HG02798 (cell line): ENCODE measurements around the gene TRPV2.
"Not testable (repeated sequence)": the region's sequence is repeated elsewhere in the genome, so short reads cannot be mapped to it uniquely, and the experiment has no call there.

Source experiments
- ATAC-seq: cut with Tn5 transposase; IDR thresholded peaks from one replicate; pipeline ENCODE4 v1.9.1; 2021; ENCODE audit warnings: mild to moderate bottlenecking; ENCODE audit not compliant: unreplicated experiment, poor library complexity

TRPV2 gene, protein sequence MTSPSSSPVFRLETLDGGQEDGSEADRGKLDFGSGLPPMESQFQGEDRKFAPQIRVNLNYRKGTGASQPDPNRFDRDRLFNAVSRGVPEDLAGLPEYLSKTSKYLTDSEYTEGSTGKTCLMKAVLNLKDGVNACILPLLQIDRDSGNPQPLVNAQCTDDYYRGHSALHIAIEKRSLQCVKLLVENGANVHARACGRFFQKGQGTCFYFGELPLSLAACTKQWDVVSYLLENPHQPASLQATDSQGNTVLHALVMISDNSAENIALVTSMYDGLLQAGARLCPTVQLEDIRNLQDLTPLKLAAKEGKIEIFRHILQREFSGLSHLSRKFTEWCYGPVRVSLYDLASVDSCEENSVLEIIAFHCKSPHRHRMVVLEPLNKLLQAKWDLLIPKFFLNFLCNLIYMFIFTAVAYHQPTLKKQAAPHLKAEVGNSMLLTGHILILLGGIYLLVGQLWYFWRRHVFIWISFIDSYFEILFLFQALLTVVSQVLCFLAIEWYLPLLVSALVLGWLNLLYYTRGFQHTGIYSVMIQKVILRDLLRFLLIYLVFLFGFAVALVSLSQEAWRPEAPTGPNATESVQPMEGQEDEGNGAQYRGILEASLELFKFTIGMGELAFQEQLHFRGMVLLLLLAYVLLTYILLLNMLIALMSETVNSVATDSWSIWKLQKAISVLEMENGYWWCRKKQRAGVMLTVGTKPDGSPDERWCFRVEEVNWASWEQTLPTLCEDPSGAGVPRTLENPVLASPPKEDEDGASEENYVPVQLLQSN

GRCh38 chr17:16415031-16415924 lies at the start of gene TRPV2:
Gene TRPV2 (plus strand): TSS chr17:16415571. CDS start chr17:16417669, 2,098 bp downstream.
- peak; percentile 54 for ATAC-seq

GRCh38 chr17:16371742-16372141 lies 43.6 kb upstream of the TRPV2 start:
- no peak for ATAC-seq

DNA sequence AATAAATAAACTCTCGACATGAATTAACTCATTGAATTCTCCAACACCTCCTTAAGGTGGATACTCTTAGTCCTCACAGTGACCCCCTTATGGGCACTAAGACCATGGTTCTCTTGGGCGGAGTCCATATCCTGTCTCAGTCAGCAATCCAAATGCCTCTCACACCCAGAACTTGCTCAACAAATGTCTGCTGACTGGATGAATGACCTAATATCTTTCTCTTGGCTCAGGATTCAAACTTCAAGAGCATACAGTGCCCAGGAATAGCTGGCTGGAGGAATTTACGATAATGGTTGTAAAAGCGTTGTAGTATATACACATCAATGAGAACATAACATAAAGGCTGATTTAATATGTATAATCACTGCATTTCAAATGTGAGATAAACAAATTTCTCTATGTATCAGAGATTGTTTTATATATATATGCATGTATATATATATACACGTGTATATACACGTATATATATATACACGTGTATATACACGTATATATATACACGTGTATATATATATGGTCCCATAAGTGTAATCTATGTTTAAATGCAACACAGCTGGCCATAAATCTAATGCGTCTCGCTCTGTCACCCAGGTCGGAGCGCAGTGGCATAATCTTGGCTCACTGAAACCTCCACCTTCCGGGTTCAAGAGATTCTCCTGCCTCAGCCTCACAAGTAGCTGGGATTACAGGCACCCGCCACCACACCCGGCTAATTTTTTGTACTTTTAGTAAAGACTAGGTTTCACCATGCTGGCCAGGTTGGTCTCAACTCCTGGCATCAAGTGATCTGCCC lies 41.0 kb upstream of the TRPV2 start:
- ATAC-seq, result no peak

DNA sequence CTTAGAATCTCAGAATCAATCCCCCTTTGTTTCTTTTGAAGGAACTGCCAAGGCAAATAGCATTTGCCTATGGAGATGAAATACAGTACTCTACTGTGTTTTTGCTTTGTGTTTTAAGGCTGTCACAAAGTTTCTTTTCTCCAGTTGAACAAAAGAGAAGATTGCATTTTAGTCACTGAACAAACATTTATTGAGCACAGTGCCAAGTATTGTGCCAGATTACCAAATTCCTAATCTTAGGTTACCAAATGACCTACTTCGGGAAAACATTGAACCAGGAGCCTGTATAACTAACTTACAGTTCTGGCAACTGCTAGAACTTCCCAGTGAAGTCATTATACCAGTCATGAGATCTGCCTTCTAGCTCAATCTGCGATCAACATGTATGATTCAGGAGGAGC lies 37.4 kb upstream of the TRPV2 start:
- ATAC-seq, result no peak

DNA sequence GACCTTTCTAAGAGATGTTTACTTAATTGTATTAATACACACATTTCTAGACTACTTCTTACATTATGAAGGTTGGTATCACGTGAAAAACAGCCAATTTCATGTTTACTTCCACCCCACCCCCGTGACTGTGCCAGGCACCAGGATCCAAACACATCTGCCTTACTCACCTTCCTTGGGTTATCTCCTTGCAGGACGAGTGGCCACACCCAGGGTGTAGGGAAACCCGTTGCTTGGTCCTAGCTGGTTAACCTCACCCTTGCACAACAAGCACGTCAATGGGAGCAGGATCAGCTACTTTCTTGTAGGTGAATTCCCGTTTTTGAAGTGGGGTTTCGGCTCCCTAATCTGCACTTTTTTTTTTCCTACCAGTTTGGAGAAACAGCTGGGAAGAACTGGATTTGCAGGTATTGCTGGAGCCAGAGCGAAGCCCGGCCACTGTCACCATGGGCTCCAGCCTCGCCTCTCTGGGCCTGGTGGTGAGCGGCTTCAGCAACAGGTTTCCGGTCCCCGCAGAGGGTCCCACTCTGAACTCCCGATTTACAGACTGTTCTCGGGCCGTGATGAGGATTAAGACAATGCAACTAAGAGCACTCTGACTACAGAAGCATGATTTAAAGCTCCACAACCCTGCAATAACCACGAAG lies 36.6 kb upstream of the TRPV2 start:
- ATAC-seq, result no peak

DNA sequence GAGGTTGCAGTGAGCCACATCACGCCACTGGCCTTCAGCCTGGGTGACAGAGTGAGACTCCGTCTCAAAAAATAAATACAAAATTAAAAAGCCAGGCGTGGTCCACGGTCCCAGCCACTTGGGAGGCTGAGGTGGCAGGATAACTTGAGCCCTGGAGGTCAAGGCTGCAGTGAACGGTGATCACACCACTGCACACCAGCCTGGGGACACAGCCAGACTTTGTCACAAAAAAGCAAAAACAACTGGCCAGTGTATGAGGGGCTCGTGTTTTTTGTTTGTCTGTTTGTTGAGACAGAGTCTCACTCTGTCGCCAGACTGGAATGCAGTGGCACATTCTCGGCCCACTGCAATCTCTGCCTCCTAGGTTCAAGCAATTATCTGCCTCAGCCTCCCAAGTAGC lies 35.7 kb upstream of the TRPV2 start:
- ATAC-seq, result no peak

DNA sequence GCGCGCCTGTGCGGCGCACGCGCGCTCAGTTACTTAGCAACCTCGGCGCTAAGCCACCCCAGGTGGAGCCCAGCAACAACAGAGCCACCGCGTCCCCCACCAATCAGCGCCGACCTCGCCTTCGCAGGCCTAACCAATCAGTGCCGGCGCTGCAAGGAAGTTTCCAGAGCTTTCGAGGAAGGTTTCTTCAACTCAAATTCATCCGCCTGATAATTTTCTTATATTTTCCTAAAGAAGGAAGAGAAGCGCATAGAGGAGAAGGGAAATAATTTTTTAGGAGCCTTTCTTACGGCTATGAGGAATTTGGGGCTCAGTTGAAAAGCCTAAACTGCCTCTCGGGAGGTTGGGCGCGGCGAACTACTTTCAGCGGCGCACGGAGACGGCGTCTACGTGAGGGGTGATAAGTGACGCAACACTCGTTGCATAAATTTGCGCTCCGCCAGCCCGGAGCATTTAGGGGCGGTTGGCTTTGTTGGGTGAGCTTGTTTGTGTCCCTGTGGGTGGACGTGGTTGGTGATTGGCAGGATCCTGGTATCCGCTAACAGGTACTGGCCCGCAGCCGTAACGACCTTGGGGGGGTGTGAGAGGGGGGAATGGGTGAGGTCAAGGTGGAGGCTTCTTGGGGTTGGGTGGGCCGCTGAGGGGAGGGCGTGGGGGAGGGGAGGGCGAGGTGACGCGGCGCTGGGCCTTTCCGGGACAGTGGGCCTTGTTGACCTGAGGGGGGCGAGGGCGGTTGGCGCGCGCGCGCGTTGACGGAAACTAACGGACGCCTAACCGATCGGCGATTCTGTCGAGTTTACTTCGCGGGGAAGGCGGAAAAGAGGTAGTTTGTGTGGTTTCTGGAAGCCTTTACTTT lies 34.5 kb upstream of the TRPV2 start, which contains the start of gene UBB:
UBB (plus strand) TSS at position 452 of the 856 bp plus-strand sequence. CDS start 817 bp downstream, outside the sequence.
- ATAC-seq, result peak; percentile 92

DNA sequence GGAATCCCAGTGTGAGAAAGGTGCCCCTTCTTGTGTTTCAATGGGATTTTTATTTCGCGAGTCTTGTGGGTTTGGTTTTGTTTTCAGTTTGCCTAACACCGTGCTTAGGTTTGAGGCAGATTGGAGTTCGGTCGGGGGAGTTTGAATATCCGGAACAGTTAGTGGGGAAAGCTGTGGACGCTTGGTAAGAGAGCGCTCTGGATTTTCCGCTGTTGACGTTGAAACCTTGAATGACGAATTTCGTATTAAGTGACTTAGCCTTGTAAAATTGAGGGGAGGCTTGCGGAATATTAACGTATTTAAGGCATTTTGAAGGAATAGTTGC lies 33.9 kb upstream of the TRPV2 start:
- ATAC-seq, result no peak

DNA sequence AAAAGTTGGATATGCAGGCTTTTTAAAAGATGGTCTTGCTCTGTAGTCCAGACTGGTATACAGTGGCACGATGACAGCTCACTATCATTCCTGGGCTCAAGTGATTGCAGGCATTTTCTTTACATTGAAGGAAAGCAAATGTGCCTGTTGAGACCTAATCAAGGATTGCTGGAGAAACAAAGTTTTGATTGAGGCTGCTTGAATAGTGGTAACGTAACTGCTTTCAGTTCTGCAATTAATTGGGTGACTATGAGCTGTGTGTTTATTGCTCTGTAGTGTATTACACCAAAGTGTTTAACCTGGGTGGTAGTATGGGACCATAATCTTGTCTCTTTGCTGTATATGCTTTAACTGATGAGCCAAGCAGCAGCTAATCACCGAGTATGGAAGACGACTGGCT lies 32.2 kb upstream of the TRPV2 start:
- ATAC-seq, result no peak

- ATAC-seq, result no peak
Observed at GRCh38 chr17:16383772-16384287, 31.5 kb upstream of the TRPV2 start.

DNA sequence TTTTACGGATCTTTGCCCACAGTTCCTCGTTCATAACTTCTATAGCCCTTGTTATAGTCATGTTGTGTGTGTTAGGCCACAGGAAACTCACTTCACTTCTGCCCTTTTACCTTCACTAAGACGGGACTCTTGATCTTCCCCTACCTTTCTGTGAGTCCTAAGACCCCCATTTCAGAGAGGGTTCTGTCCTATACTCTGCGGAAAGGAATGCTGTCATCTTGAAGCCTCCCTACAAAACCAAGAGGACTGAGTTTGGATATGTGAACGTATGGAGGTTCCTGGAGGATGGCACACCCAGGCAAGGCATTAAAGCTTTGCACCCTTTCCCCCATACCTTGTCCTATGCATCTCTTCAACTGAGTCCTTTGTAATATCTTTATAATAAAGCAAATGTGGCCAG lies 30.8 kb upstream of the TRPV2 start:
- ATAC-seq, result no peak

DNA sequence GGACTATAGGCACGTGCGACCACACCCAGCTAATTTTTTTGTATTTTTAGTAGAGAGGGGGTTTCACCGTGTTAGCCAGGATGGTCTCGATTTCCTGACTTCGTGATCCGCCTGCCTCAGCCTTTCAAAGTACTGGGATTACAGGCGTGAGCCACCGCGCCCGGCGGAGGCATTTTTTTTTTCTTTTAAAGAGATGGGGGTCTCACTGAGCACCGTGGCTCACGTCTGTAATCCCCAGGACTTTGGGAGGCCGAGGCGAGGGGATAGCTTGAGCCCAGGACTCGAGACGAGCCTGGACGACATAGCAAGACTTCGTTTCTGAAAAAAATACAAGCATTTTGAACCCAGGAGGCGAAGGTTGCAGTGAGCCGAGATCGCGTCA lies 29.3 kb upstream of the TRPV2 start:
- not testable (repeated sequence) for ATAC-seq

GRCh38 chr17:16391451-16391850 lies 23.9 kb upstream of the TRPV2 start:
- no peak for ATAC-seq

DNA sequence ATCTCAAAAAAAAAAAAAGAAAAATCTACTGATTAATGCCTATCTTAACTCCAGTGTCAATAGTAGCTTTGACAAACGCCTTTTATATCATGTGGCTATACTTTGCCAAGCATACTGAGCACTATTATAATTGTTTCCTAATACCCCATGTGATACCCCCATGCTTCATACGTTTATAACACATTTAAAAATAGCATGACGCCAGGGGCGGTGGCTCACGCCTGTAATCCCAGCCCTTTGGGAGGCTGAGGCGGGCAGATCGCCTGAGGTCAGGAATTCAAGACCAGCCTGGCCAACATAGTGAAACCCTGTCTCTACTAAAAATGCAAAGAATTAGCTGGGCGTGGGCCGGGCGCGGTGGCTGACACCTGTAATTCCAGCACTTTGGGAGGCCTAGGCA lies 22.9 kb upstream of the TRPV2 start:
- not testable (repeated sequence) for ATAC-seq

GRCh38 chr17:16395887-16396286 lies 19.5 kb upstream of the TRPV2 start:
- not testable (repeated sequence) for ATAC-seq

DNA sequence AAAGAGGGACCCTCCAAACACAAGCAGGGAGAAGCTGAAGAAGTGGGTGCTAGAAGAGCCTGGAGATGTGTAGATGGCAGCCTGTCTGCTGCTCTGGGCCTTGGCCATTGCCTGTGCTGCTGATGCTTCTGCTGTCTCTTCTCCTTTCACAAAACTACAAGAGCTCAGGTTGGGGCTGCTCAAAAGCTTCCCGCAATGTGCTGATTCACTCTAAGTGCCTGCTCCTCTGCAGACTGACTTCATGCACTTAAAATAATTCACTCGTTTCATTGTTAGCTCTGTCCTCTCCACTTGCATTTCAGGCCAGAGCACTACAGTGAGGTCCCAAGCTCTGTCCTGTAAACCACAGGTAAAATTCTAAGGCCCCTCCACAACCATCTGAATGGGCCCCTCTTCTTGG lies 18.7 kb upstream of the TRPV2 start:
- not testable (repeated sequence) for ATAC-seq

GRCh38 chr17:16398270-16399267 lies 16.8 kb upstream of the TRPV2 start:
- peak; percentile 64 for ATAC-seq
